IPS DF 4.7 (cell line): ENCODE results near the gene SLC45A1.
"Not testable (repeated sequence)": the region's sequence is repeated elsewhere in the genome, so short reads cannot be mapped to it uniquely, and the experiment has no call there.

Experiments
- DNase-seq: peaks from one replicate; pipeline ENCODE4 v3.0.0-alpha.2; 2013; ENCODE audit warnings: low spot score; ENCODE audit errors: extremely low read depth

SLC45A1 gene

DNA sequence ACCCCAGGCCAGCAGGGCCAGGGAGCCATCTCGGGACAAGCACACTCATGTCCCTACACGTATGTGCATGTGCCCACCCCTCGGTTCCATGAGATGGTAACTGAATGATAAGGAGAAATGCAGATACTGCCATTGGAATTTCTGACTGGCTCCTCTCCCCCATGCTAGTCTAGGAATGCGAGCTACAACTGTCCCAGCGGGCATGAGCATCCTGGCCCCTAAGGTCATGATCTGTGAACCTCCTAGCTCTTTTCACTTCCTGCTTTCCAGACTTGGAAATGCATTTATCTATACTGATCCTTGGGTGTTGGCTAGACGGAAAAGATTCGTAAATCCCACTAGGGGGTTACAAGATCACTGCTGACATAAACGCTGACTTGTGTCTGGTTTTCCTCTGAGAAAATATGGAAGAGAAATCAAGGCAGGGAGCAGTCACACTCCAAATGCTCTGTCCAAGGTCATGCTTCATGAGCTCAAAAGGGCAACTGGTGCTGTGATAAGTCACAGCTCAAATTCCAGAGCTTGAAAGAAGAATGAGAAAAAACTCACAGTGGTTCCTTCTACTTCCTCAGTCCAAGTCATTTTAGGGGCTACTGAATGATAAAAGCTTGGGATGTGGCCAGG, 49.8 kb downstream of the SLC45A1 start:
- DNase-seq: no peak

DNA sequence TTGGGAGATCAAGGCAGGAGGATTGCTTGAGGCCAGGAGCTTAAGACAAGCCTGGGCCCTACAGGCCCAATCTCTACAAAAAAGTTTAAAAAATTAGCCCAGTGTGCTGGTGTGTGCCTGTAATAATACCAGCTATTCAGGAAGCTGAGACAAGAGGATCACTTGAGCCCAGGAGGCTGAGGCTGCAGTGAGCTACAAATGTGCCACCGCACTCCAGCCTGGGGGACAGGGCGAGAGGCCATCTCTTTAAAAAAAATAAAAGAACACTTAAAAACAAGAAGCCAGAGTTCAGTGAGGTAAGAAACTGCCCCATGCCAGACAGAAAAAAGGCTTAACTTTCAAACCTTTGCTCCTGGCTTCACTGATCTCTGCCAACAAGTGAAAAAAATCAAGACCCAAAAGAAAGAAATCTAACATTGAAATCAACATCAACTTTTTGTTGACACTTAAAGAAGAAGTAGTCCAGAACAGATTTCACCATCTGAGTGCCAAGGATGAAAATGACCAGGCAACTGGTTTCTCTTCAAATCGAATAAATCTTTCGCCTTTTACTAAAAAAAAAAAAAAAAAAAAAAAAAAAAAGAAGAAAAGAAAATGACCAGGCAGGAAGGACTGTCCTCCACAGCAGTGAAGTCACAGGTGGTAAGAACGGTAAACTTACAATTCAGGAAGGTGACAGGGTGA, 51.2 kb downstream of the SLC45A1 start:
- no peak for DNase-seq

DNA sequence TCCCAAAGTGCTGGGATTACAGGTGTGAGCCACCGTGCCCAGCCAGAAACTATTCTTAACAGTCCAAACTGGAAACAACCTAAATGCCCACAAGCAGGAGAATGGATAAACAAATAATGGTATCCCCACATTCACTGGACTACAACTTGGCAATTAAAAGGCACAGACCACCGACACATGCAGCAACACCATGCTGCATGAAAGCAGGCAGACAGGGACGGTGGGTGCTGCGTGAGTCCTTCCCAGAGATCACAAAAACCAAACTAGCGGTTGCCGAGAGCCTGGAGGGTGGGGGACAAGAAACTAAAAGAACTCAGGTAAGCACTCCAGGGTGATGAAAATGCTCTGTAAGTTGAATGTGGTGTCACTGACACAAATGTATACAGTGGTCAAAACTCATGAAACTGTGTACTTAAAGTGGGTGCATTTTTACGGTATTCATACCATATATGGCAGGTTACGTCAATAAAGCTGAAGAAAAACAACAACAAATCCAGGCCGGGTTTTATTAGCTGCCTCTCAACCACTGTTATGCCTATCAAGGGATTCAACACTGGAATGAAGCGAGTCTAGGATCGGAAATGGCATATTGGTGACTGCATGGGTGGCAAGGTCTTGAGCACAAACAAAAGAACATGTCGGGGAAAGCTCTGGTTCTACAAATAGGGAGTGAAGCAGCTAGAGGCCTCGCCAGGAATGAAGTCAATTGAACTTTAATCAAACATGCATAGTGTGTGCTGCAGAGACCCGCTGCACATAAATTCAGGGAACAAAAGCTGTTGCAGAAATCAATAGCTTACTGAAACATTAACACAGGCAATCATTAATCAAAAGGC, 52.4 kb downstream of the SLC45A1 start:
- DNase-seq: no peak

DNA sequence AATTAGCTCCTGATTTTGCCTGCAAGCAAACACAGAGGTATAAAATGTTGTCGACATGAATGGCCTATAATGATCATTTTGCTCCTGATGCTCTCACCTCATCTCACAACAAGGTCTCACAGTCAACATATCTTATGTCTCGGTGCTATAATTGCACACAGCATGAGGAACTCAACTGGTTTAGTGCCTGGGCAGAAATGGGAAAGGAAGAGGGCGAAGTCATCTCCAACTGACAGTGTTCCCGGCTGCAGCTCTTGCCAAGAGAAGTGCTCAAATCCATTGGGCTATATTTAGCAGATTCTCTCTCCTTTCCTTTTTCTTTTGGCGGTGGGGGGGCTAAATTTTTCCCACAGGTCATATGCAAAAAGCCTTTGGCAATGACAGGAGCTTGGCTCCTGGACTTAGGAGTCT, 53.0 kb downstream of the SLC45A1 start:
- no peak for DNase-seq

DNA sequence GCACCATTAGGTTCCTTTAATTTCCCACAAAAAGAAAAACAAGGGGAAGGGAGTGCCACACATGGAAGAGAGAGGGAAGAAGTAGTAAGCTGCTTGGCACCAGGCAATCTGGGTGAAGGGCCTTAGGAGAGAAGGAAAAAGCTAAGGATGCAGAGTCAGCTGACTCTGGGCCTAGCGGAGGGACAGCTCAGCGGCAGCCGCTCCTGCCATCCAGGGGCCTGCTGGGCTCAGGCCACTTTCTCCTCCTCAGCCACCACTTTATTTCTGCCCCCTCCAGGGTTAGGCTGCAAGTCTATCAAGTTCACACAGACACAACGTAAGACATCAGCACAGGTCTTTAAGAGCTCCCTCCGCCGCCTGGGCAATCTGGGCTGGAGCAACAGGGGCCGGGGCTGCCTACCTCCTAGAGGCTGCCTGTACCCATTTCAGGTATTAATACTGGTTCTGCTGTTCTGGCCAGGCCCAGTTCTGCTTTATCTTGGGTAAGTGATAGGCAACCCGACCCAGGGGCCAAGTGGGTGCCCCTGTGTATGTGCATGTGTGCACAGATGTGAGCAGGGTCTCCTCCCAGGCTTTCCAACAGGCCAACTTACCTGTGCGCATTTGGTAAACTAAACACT, 53.6 kb downstream of the SLC45A1 start:
- DNase-seq: no peak

DNA sequence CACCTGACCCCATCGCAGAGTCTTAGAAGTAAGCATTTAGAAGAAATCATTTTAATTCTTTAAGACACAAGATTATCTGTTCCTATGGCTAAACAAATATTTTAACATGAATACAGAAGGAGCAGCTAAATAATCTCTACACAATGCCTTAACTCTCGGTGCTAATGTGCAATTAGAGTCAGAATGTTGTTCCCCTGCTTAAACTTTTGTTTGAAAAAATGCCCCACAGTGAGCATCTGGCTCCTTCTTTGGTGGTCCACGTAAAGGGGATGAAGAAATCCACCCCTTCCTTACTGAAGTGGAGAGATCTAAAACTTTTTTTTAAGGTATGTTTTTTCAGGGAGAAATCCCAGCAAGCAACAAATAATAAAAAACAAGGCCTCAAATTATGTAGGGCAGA, 55.2 kb downstream of the SLC45A1 start:
- no peak for DNase-seq

DNA sequence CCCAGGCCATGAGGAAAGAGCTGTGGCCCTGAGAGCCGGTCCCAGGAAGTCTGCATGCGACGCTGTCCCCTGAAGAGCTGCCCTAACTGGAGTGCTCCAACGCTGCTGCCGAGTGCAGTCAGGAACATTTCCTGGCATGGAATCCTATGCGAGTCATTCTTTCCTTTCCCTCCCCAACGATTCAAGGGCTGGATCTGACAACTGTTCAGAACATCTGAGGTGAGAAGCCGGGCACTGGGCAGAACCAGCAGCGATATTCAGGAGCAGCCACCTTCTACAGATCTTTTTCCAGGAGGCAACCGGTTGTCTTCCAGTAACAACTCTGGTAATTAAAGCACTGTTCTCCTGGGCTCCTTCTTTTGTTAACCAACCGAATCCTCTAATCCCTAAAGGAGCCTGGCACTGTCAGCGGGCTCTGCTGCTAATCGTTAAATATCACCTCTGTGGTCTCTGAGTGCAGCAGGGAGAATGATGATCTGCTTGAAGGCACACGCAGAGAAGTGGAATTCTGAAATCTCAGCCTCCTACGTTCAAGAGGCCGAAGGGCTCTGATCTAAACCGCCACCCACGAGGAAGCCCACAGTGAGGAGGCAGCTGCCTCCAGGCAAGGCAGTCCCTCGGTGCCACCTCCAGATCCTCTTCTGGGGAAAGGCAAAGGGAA, 55.8 kb downstream of the SLC45A1 start:
- no peak for DNase-seq

DNA sequence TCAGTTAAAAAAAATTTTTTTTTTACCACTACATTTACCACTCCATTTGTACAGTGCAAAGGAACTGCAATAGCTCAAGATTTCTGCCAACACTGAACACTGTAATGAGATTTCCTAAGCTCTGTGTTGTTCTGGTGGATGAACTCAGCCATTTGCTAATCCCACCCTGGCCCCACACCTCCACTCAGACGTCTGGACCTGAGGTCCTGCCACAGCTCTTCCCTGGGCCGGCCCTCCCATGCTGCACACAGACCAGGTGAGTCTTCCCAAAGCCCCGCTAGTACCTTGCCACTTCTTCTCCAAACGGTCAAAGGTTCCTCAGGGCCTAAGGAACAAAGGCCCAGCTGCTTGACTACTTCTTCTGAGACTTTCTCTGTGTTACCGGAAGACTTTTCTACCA, 56.4 kb downstream of the SLC45A1 start:
- DNase-seq: no peak

DNA sequence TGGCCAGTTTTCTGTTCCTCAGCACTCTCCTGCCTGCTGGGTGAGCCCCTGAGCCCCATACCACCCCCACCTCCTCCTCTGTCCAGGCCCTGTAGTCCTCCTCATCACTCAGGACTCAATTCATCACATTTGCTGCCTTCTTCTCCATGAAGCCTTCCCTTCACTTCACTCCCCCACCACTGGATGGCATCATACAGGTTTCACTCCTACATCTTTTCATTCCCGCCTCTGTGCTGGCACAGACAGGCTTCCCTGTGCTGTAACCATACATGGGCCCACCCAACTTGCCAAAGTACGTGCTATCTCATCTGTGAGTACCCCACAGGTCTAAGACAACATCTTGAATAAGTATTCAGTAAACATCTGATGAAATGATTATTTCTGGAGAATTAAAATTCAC, 56.9 kb downstream of the SLC45A1 start:
- no peak for DNase-seq

DNA sequence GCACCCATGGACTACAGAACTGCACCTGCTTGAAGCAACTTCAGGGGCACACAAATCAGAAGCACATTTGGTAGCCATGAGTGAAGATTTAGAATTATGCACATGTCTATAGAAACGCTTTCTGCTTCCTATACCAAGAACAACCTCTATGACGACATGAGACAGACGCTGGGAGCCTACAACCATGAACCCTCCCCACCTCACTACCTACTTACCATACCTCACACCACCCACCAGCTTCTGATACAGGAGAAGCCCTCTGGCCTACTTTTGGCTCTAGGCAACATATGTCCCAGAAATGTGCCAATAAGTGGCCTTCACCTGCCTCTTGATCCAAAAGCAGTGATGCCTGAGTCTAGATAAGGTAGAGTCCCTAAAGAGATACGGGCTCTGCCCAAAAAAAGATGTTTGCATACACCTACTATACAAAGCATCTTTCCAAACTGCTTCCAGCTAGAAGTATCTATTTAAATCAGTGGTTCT, 58.5 kb downstream of the SLC45A1 start:
- DNase-seq: no peak

DNA sequence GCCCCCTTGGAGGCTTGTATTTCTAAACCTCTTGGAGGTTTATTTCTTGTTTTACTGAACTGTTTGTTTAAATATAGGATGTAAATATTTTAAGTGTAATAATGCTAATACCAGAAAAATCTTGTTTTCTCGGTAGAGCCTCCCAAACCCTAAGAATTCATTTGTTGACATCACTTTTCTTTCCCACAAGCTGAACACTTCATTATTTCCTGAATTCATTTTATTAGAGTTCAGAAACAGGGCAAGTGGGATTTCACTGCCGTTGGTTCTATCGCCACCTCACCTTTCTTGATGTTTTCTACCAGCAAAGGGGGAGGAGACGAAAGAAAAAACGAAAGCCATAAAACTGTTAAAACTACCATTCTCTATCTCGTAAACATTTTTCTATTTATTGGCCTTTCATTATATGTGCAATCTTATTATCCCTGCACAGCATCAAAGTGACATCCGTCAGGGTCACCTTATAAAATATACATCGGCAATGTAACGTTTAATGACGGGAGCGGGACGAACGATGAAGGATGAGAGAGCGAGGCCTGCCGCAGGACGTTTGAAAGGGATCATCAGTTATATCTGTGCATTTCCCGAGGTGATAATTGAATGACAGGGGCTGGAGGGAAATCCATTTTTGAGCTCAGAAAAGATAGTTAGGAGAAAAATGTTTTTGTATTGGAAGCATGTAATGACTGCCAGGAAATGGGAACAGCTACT, 59.5 kb downstream of the SLC45A1 start:
- DNase-seq: no peak

DNA sequence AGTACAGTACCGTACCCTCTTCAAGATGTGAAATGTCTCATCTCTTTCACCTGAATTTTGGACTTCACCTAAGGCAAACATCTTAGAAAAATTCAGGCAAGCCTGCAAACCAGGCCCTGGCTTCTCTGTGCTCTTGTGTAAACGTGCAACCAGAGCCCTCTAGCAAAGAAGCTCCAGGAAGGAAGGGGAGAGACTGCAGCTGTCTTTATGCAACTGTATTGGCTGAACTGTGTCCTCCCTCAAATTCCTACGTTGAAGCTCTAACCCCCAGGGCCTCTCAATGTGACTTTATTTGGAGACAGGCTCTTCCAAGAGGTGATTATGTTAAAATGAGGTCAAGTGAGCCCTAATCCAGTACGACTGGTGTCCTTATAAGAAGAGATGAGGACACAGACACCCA, 60.3 kb downstream of the SLC45A1 start:
- no peak for DNase-seq

DNA sequence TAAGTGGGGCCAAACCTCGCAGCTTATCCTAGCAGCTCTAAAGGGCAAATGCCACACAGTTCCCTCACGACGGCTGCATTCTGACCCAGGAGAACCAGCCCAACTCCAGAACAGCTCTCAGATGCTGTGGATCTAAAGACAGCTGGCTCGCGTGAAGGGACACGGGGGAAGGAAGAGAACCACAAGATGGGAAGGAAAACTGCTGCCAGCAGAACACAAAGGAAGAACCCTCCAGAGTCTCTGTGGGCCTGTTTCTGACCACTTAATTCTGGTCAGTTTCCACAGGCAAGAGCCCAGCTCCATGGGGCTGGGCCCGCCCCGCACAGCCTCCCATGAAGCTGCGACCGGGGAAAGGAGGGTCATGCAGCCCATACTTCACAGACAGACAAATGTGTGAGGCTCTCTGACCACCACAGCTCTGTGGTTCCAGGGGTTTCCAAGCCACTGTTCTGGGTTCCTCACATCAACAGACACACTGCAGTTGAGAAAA, 61.1 kb downstream of the SLC45A1 start:
- DNase-seq: no peak

DNA sequence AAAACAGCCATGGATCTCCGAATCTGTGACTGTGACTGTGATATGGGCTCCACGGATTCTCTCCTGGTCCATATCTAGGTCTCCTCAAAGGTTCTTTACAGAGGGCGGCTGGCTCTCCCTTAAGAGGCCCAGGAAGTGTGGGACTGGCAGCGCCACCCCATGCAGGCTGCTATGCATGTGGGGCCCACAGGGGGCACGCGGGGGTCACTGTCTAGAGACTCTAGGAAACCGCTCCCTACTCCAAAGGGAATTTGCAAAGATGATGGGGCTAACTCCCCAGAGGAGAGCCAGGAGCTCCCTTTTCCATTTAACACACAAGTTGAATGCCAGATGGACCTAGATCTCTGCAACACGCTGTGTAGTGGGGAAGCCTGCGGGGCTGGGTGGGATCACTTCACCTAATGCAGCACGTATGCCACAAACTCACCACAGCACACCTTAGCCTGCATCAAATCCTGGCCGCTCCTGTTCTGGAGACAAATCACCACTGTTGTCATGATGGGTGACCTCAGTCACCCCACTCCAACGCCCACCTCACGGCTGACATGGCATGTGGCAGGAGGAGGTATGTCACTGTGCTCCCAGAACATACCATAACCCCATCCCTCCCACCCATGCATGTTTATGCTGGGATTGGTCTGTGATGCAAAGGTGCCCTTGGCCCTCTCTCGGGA, 61.7 kb downstream of the SLC45A1 start:
- DNase-seq: no peak

DNA sequence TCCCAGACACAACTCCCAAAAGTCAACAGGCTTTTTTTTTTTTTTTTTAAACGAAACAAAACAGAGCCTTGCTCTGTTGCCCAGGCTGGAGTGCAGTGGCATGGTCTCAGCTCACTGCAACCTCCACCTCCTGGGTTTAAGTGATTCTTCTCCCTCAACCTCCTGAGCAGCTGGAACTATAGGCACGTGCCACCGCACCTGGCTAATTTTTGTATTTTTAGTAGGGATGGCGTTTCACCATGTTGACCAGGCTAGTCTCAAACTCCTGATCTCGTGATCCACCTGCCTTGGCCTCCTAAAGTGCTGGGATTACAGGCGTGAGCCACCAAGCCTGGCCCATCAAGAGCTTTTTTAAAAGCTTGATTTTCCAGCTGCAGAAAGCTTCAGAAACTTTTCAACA, 62.4 kb downstream of the SLC45A1 start:
- DNase-seq: not testable (repeated sequence)

DNA sequence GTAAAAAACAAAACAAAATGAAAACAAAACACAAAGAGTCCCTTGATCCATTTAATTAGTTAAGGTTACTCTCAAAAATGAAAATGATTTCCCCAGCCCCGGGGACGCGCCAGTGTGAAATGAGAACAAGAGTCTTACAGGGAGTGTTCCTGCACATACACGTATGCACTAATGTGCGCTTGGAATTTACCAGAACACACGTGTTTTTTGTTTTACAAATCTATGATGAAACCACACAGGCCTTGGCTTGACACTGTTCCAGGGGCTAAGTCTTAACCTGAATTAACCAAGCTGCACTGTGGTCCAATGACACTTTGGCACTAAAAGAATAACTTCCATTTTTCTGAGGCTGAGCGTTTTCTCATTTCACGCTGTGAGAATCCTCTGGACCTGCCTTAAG, 63.7 kb downstream of the SLC45A1 start:
- DNase-seq: no peak

DNA sequence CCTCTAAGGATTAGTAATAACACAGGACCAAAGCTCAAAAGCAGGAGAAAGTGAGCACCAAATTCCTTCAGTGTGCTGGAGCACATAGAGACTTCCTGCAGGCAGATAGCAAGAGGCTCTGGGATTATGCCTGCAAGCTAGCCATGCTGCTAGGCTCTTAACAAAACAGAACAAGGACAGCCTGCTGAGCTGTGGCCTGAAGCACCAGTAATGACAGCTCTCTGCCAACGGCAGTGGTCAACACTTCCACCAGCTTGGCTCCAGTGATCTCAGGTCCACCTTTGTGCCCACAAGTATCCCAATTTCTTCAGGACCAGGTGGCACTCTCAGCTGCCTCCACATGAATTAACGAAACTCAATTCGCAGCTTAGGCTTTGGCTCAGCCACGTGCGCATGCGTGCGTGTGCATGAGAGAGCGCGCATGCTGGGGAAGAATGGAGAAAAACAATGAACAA, 64.2 kb downstream of the SLC45A1 start:
- no peak for DNase-seq

DNA sequence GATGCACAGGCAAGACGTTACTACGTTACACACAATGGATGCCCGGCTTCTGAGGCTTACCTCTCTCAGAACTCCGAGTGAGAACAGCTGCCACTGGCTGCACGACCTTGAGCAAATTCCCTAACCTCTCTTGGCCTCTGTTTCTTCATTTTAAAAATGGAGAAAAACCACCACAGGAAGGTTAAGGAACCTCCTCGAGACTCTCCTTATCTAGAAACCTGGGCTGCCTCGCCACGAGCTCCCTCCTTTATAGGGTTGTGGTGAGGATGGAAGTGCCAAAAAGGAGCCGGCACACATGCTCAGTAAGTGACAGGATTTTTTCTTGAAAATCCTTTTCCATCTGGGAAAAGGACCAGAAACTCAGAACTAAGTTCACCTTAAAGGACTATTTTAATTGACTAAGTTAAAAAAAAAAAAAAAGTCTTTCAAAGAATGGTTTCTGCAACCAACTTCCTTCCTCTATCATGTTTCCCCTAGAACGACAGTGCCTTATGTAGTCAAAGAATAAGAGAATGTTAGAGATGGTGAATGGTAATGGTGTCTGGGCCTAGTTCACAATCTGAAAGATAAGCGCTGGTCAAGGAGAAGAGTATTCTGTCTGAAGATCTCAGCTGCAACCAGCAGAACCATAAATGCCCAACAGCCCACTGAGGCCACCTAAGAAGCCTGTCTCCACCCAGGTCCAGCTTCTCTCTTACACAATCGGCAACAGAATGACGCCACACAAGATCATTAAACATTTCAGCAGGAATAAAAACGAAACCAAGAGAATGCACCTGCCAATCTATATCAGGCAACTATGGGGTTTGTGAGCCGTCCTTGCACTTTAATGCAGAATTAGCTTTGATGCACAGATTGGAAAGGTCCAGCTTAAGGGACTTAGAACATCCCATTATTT, 64.9 kb downstream of the SLC45A1 start:
- no peak for DNase-seq

DNA sequence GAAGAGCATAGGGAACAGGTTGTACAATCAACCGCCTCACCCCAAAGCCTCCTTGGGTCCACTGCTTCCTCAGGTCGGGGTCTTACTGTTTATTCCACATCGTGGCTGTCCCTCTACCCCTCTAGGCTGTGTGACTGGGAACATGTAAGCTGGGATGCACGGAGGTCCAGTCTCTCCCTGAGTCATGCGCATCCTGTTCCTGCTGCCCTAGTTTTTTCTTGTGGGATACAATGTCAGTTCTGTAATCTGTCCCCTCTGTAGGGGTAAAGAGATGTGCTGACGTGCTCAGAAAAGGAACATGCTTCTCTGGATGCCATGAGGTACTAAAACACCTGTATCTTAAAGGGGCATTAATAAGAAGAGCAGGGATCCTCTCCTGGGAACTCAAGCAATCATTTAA, 66.2 kb downstream of the SLC45A1 start:
- DNase-seq: no peak
